HCT116 (cell line): ENCODE data around the gene TPRKB. TPM values are rescaled to one million over a fixed set of nuclear protein-coding genes. Genes with fewer than 3 reads are reported as not detected.

ENCODE experiments used
- ATAC-seq: fragments of 200-7000 bp; cut with Tn5 transposase; 2 replicates; pipeline ENCODE4 v1.9.1; 2020; ENCODE audit warnings: mild to moderate bottlenecking, moderate library complexity
- BruUV-seq: library from RNA; stranded (reverse); fragments of 400-500 nt; replicated peaks from 2 replicates; lab custom pipeline; 2021; lab: Mats Ljungman, UMichigan
- CTCF ChIA-PET: fragments of 300-600 bp; sonication (Branson Sonifier 250); formaldehyde crosslinking; loops from one replicate; lab custom pipeline; 2021; ENCODE audit warnings: antibody characterized with exemption; lab: Charles Lee
- POLR2A ChIA-PET: fragments of 300-600, 350-600 bp; sonication (Branson Sonifier 250); formaldehyde crosslinking; loops from one replicate; lab custom pipeline; 2021; ENCODE audit warnings: antibody characterized with exemption; lab: Charles Lee
- RAD21 ChIA-PET, 2 experiments: fragments of 300-600 bp; sonication (Branson Sonifier 250); formaldehyde crosslinking; loops; one replicate each; lab custom pipeline; 2023; ENCODE audit warnings: low total read pairs in 2 of 2; ENCODE audit not compliant: uncharacterized antibody in 2 of 2, unreplicated experiment in 2 of 2, low non-redundant PET in 1 of 2; lab: Charles Lee
- DNase-seq: peaks from one replicate; pipeline ENCODE4 v3.0.0-alpha.2; 2010; ENCODE audit warnings: low read depth, low spot score
- H2AFZ ChIP-seq: fragments of 200-600 bp; shearing (Covaris generic), sonication (generic); 2 replicates; pipeline ENCODE4 v1.6.1; 2017; ENCODE audit warnings: low read depth, mixed run types, mixed read lengths, antibody characterized with exemption, low read length; ENCODE audit not compliant: poor library complexity, severe bottlenecking
- H3K27ac ChIP-seq: 2 replicates; pipeline ENCODE4 v1.5.1; 2012; ENCODE audit warnings: low read depth, low read length
- H3K27me3 ChIP-seq: fragments of 200-600 bp; sonication (generic); 2 replicates; pipeline ENCODE4 v1.6.1; 2016; ENCODE audit warnings: mixed run types, low read length, mixed read lengths; ENCODE audit not compliant: insufficient read depth
- H3K36me3 ChIP-seq, 2 experiments: fragments of 200-500 bp in 1 of 2; fragments of 200-600 bp in 1 of 2; sonication (Bioruptor generic) in 1 of 2; sonication (generic) in 1 of 2; 2 replicates each; pipeline versions ENCODE4 v1.5.1 to v1.6.1; 2014 to 2016; ENCODE audit warnings: low read length in 2 of 2, inconsistent platforms in 1 of 2, mixed read lengths in 1 of 2, mixed run types in 1 of 2; ENCODE audit not compliant: insufficient read depth in 2 of 2, control insufficient read depth in 1 of 2
- H3K4me1 ChIP-seq, 2 experiments: fragments of 200-600 bp in 1 of 2; sonication (generic) in 1 of 2; 2 replicates each; pipeline versions ENCODE4 v1.5.1 to v1.6.1; 2012 to 2017; ENCODE audit warnings: low read length in 2 of 2, inconsistent platforms in 1 of 2, mild to moderate bottlenecking in 1 of 2, mixed read lengths in 1 of 2, mixed run types in 1 of 2, moderate library complexity in 1 of 2; ENCODE audit not compliant: insufficient read depth in 2 of 2, control insufficient read depth in 1 of 2
- H3K4me2 ChIP-seq: fragments of 200-600 bp; sonication (generic); 2 replicates; pipeline ENCODE4 v1.6.1; 2017; ENCODE audit warnings: mixed run types, low read length, mixed read lengths
- H3K4me3 ChIP-seq, 2 experiments: fragments of 200-600 bp in 1 of 2; sonication (generic) in 1 of 2; replicated peaks in 1 of 2; 2 replicates each; pipeline ENCODE4 v1.5.1; 2011 to 2016; ENCODE audit warnings: low read length in 2 of 2, control low read depth in 1 of 2, low read depth in 1 of 2, mild to moderate bottlenecking in 1 of 2, mixed read lengths in 1 of 2, mixed run types in 1 of 2
- H3K79me2 ChIP-seq: fragments of 200-600 bp; sonication (generic); 2 replicates; pipeline ENCODE4 v1.6.1; 2017; ENCODE audit warnings: mild to moderate bottlenecking, mixed run types, low read length, moderate library complexity, mixed read lengths; ENCODE audit not compliant: insufficient read depth
- H3K9ac ChIP-seq: fragments of 200-600 bp; sonication (generic); 2 replicates; pipeline ENCODE4 v1.6.1; 2016; ENCODE audit warnings: low read length, mixed read lengths
- H3K9me2 ChIP-seq: fragments of 200-600 bp; sonication (generic), shearing (Covaris generic); 2 replicates; pipeline ENCODE4 v1.6.1; 2017; ENCODE audit warnings: mixed run types, mild to moderate bottlenecking, moderate library complexity; ENCODE audit not compliant: insufficient read depth
- H3K9me3 ChIP-seq, 2 experiments: fragments of 200-500 bp in 1 of 2; fragments of 200-600 bp in 1 of 2; sonication (Bioruptor generic) in 1 of 2; sonication (generic) in 1 of 2; 2 replicates each; pipeline ENCODE4 v1.6.1; 2014 to 2017; ENCODE audit warnings: low read length in 2 of 2, mixed read lengths in 2 of 2, inconsistent platforms in 1 of 2, low read depth in 1 of 2, mild to moderate bottlenecking in 1 of 2, mixed run types in 1 of 2, moderate library complexity in 1 of 2; ENCODE audit not compliant: control insufficient read depth in 1 of 2, insufficient read depth in 1 of 2
- H4K20me1 ChIP-seq: fragments of 200-600 bp; sonication (generic), shearing (Covaris generic); 2 replicates; pipeline ENCODE4 v1.6.1; 2017; ENCODE audit warnings: mixed run types, mild to moderate bottlenecking, moderate library complexity; ENCODE audit not compliant: insufficient read depth
- CEBPB ChIP-seq: IDR thresholded peaks from 2 replicates; pipeline ENCODE4 v1.6.1; 2012; ENCODE audit warnings: low read depth
- EGR1 ChIP-seq: IDR thresholded peaks from 2 replicates; pipeline ENCODE4 v1.6.1; 2012; ENCODE audit warnings: low read depth
- EZH2 ChIP-seq: fragments of 200-600 bp; sonication (generic); IDR thresholded peaks from 2 replicates; pipeline ENCODE4 v1.6.1; 2017; ENCODE audit warnings: antibody characterized with exemption, mixed run types
- FOSL1 ChIP-seq: IDR thresholded peaks from 2 replicates; pipeline ENCODE4 v1.6.1; 2012; ENCODE audit warnings: low read depth
- POLR2A ChIP-seq: IDR thresholded peaks from 2 replicates; pipeline ENCODE4 v1.7.0; 2011; ENCODE audit warnings: borderline replicate concordance; ENCODE audit not compliant: insufficient read depth, insufficient read length; ENCODE audit errors: extremely low read depth
- RAD21 ChIP-seq: IDR thresholded peaks from 2 replicates; pipeline ENCODE4 v1.6.1; 2012; ENCODE audit warnings: low read depth, mild to moderate bottlenecking
- REST ChIP-seq: IDR thresholded peaks from 2 replicates; pipeline ENCODE4 v1.6.1; 2012; ENCODE audit warnings: low read depth
- ZFX ChIP-seq: fragments of 450-650 bp; IDR thresholded peaks from 2 replicates; pipeline ENCODE4 v1.6.1; 2017
- intact Hi-C: fragments of 100-400 bp; cut with micrococcal nuclease; formaldehyde crosslinking; loops from 2 replicates; pipeline ENCODE4 v1.10.0; 2022
- total RNA-seq: library from RNA; stranded (reverse); gene quantifications from one replicate; pipeline ENCODE4 v1.2.1, GENCODE V29; 2021; ENCODE audit not compliant: unreplicated experiment
- TF ChIP-seq, protein P1 (sequence below), 3 experiments: fragments of 200-600 bp in 1 of 3; sonication (generic) in 1 of 3; IDR thresholded peaks in 2 of 3; conservative IDR thresholded peaks in 1 of 3; 2 replicates each; pipeline ENCODE4 v1.5.1; 2012 to 2017; ENCODE audit warnings: low read depth in 2 of 3, low read length in 2 of 3, antibody characterized with exemption in 1 of 3, borderline replicate concordance in 1 of 3, control low read depth in 1 of 3, mild to moderate bottlenecking in 1 of 3, mixed read lengths in 1 of 3, mixed run types in 1 of 3, moderate library complexity in 1 of 3; ENCODE audit not compliant: insufficient read depth in 1 of 3

TPRKB gene
- total RNA-seq, 1 experiment from 2014 or later, result 42.5 TPM

GRCh38 chr2:73770725-73771124 lies 33.6 kb upstream of the TPRKB start:
- no peak for ATAC-seq
- H3K36me3 ChIP-seq, result peaks cover 54 to 56% of the 10 kb centered on the region in 2 experiments
- H3K4me2 ChIP-seq, result no peak overlapping the region

More at GRCh38 chr2:73770725-73771124, 33.6 kb upstream of the TPRKB start:
- Histone ChIP-seq H3K9ac (no peak overlapping the region), H3K4me1 (no peaks in the 10 kb centered on the region), H3K79me2 (peaks cover 17% of the 10 kb centered on the region), H2AFZ (no peak overlapping the region), H3K9me2 (no peaks in the 10 kb centered on the region), H3K4me3 (no peak overlapping the region), H4K20me1 (no peaks in the 10 kb centered on the region), H3K9me3 (no peaks in the 10 kb centered on the region), H3K27ac (no peak overlapping the region), H3K27me3 (no peaks in the 10 kb centered on the region)
- TF ChIP-seq RAD21, result no peak
- no peak for TF ChIP-seq POLR2A
- no peak for TF ChIP-seq CEBPB
- no peak for TF ChIP-seq EZH2
- TF ChIP-seq FOSL1, result no peak
- no peak for TF ChIP-seq ZFX
- TF ChIP-seq REST, result no peak
- TF ChIP-seq, protein P1, sequence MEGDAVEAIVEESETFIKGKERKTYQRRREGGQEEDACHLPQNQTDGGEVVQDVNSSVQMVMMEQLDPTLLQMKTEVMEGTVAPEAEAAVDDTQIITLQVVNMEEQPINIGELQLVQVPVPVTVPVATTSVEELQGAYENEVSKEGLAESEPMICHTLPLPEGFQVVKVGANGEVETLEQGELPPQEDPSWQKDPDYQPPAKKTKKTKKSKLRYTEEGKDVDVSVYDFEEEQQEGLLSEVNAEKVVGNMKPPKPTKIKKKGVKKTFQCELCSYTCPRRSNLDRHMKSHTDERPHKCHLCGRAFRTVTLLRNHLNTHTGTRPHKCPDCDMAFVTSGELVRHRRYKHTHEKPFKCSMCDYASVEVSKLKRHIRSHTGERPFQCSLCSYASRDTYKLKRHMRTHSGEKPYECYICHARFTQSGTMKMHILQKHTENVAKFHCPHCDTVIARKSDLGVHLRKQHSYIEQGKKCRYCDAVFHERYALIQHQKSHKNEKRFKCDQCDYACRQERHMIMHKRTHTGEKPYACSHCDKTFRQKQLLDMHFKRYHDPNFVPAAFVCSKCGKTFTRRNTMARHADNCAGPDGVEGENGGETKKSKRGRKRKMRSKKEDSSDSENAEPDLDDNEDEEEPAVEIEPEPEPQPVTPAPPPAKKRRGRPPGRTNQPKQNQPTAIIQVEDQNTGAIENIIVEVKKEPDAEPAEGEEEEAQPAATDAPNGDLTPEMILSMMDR (IDR thresholded peaks at IDR 0.05 in 2 of 3, conservative IDR thresholded peaks at IDR 0.05 in 1 of 3; ENCODE audit: borderline replicate concordance in 1 of 3, insufficient read depth in 1 of 3, low read depth in 2 of 3, low read length in 2 of 3), result no peak
- TF ChIP-seq EGR1, result no peak
- BruUV-seq, result no TSS peak
- ChIA-PET RAD21 (no interaction called here), CTCF (no interaction called here), POLR2A (no interaction called here)
- DNase-seq, result no peak
- intact Hi-C loops, result no loop called here
